Glutamatergic neuron (in vitro differentiated cells): Measurements from ENCODE around the gene ZNF345. TPM values are rescaled to one million over a fixed set of nuclear protein-coding genes. Genes with fewer than 3 reads are reported as not detected.

Experiments used
- DNase-seq: peaks from one replicate; pipeline ENCODE4 v3.0.0; 2022
- H3K27ac Mint-ChIP-seq: one replicate; pipeline ENCODE4 v1.8.0; 2020; ENCODE audit warnings: mild to moderate bottlenecking, mixed read lengths, inconsistent platforms; ENCODE audit not compliant: unreplicated experiment
- H3K27me3 Mint-ChIP-seq: one replicate; pipeline ENCODE4 v1.8.0; 2020; ENCODE audit warnings: mild to moderate bottlenecking, moderate library complexity, mixed read lengths, inconsistent platforms; ENCODE audit not compliant: unreplicated experiment
- H3K36me3 Mint-ChIP-seq: one replicate; pipeline ENCODE4 v1.8.0; 2020; ENCODE audit warnings: mild to moderate bottlenecking, mixed read lengths, inconsistent platforms; ENCODE audit not compliant: unreplicated experiment
- H3K4me1 Mint-ChIP-seq: one replicate; pipeline ENCODE4 v1.8.0; 2020; ENCODE audit warnings: mild to moderate bottlenecking, low read depth, mixed read lengths, inconsistent platforms; ENCODE audit not compliant: unreplicated experiment
- H3K4me3 Mint-ChIP-seq: one replicate; pipeline ENCODE4 v1.8.0; 2020; ENCODE audit warnings: mild to moderate bottlenecking, mixed read lengths, inconsistent platforms; ENCODE audit not compliant: unreplicated experiment
- H3K9me3 Mint-ChIP-seq: one replicate; pipeline ENCODE4 v1.8.0; 2020; ENCODE audit warnings: mild to moderate bottlenecking, moderate library complexity, mixed read lengths, inconsistent platforms; ENCODE audit not compliant: unreplicated experiment
- total RNA-seq: library from RNA; stranded (reverse); fragmentation: NEBNext Ultra II Directional; extraction: Animal tissue kit (Norgen Biotek cat#: 25700); gene quantifications from one replicate; pipeline ENCODE4 v1.2.1, GENCODE V29; 2021; ENCODE audit not compliant: unreplicated experiment
- TF ChIP-seq, protein P1 (sequence below): fragments of 200-600 bp; sonication (generic); IDR thresholded peaks from one replicate; pipeline ENCODE4 v1.5.0; 2021; ENCODE audit not compliant: partially characterized antibody, unreplicated experiment

Gene ZNF345
- total RNA-seq, 1 donor from 2014 or later, result 13.2 TPM

DNA sequence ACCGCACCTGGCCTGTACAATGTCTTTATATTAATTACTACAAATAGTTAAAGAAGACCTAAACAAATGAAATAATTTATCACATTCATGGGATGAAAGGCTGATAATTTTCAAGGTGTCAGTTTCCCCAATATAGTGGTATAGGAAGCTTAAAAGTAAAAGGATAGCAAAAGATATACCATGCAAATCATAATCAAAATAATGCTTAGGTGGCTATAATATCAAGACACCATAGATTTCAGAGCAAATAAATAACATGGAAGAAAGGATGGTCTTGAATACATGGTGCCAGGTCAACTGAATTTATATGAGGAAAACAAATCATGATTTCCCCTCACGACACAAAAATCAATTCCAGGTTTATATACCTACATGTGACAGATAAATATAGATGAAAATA lies 17.2 kb upstream of the ZNF345 start:
- H3K9me3 Mint-ChIP-seq, result peaks cover 17% of the 10 kb centered on the region
- H3K27ac Mint-ChIP-seq, result no peak overlapping the region
- H3K4me3 Mint-ChIP-seq, result no peak overlapping the region
- H3K36me3 Mint-ChIP-seq, result peaks cover 44% of the 10 kb centered on the region
- no peaks in the 10 kb centered on the region for H3K4me1 Mint-ChIP-seq
- TF ChIP-seq, protein P1, sequence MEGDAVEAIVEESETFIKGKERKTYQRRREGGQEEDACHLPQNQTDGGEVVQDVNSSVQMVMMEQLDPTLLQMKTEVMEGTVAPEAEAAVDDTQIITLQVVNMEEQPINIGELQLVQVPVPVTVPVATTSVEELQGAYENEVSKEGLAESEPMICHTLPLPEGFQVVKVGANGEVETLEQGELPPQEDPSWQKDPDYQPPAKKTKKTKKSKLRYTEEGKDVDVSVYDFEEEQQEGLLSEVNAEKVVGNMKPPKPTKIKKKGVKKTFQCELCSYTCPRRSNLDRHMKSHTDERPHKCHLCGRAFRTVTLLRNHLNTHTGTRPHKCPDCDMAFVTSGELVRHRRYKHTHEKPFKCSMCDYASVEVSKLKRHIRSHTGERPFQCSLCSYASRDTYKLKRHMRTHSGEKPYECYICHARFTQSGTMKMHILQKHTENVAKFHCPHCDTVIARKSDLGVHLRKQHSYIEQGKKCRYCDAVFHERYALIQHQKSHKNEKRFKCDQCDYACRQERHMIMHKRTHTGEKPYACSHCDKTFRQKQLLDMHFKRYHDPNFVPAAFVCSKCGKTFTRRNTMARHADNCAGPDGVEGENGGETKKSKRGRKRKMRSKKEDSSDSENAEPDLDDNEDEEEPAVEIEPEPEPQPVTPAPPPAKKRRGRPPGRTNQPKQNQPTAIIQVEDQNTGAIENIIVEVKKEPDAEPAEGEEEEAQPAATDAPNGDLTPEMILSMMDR, result no peak
- H3K27me3 Mint-ChIP-seq, result no peaks in the 10 kb centered on the region
- DNase-seq, result no peak

DNA sequence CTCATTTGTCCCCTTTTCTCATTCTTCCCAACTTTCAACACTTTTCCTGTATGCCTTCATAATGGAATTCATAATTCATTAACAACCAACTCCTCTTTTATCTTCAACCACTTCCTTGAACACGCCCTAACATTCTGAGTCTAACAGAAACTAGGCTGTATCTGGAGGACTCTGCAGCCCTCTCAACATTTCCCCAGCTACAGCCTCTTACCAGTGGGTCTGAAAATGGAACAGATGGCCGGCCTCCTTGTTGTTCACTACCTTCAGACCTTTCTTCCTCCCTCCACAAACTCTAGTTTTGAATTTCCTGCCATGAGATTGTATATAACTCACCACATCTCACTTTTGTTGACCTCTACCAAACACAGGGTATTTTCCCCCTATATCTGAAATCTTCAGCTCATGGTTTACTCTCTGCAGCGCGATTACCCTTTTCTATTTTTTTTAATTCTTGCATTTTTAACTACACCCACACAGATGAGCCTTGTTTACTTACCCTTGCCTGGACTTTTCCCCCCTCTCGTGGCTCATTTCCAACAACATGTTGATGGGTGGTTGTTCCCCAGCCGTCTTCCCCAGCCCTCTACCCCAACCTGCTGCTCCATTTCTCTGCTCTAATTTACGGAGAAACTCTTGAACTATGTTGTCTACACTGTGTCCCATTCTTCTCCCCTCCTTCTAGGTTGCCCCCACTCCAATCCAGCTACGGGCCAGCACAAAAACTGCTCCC lies 13.3 kb upstream of the ZNF345 start:
- H3K36me3 Mint-ChIP-seq, result peaks cover 24% of the 10 kb centered on the region
- TF ChIP-seq, protein P1, result no peak
- H3K4me3 Mint-ChIP-seq, result no peak overlapping the region
- DNase-seq, result no peak
- H3K4me1 Mint-ChIP-seq, result peaks cover 1% of the 10 kb centered on the region
- no peaks in the 10 kb centered on the region for H3K27me3 Mint-ChIP-seq
- no peak overlapping the region for H3K27ac Mint-ChIP-seq
- H3K9me3 Mint-ChIP-seq, result peaks cover 4% of the 10 kb centered on the region

DNA sequence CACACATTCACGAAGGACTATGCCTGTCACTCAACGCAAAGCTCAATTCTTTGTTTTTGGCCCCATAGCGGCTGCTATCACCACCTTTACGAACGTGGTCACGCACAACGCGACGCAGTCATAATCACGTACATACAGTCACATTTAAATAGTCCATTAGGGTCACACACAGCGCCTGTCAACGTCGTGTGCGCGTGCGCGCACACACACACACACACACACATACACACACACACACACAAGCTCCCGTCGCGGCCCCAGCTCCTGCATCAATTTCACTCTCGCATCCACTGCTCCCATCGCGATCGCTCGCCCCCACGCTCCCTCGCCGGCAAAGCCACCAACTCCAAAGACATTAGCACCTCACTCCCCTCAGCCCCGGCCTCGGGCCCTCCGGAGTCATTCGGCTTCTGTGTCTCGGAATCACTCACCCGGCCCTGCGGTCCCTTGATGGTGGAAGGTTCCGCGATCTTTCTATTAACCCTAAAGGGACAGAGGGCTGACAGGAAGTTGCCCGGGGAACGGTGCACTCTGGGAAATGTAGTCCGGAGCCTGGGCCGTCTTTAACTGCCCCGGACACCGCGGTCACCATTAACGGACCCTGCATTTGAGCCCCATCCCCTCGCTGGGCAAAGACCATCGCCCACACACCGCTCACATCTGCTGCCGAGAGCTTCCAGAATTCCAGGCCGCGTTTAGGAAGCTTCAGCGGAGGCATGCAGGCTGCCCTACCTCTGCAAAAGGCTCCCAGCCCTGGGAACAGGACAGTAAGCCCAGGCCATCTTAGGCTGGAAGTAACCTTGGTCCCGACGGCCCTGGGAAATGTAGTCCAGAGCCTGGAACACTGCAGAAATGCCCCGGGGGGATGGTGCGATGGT lies 12.5 kb upstream of the ZNF345 start, which contains the start of gene ZNF790:
ZNF790 (minus strand) TSS at position 482 of the 878 bp plus-strand sequence. CDS start 12,768 bp downstream, outside the sequence.
- Mint-ChIP-seq H3K27me3 (no peaks in the 10 kb centered on the region), H3K9me3 (peaks cover 3% of the 10 kb centered on the region), H3K27ac (no peak within 1 kb of the TSS), H3K4me3 (no peak within 1 kb of the TSS), H3K36me3 (peaks cover 21% of the 10 kb centered on the region), H3K4me1 (peaks cover 1% of the 10 kb centered on the region)
- peak; percentile 89 for DNase-seq
- TF ChIP-seq, protein P1, result no peak

DNA sequence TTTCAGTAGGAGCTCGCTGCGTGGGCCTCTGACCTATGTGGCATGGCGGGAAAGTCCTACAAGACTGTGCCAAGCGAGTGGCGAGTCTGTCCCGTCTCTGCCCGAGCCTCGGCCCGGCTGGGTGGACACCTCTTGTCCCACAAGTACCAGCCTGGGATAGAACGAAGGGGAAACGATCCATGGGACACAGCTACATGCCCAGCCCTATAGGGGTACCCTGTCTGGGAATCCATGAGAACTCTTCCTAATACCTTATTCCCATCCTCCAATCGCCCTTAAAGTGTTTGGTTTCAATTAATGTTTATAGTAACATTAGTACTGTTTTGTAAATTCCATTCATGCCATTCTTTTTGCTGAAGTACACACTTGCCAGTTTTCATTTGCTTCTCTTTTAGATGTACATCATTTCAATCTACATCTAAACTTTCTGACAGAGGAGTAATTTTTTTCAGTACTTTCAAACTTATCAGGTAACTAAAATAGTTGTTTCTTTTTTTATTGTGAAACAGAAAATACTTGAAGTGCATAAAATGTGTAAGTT lies 11.8 kb upstream of the ZNF345 start:
- Mint-ChIP-seq H3K36me3 (peaks cover 19% of the 10 kb centered on the region), H3K27me3 (no peaks in the 10 kb centered on the region), H3K27ac (no peak overlapping the region), H3K9me3 (peaks cover 3% of the 10 kb centered on the region), H3K4me1 (peaks cover 1% of the 10 kb centered on the region), H3K4me3 (no peak overlapping the region)
- TF ChIP-seq, protein P1, result no peak
- DNase-seq, result no peak
